T-cell (primary cell): Measurements from ENCODE around the gene YEATS2. TPM values are rescaled to one million over a fixed set of nuclear protein-coding genes. Genes with fewer than 3 reads are reported as not detected.
"Not testable (repeated sequence)": the region's sequence is repeated elsewhere in the genome, so short reads cannot be mapped to it uniquely, and the experiment has no call there.

Experiments
- ATAC-seq, 4 experiments: fragments of 200-7000 bp in 3 of 4; fragments of 150-1000 bp in 1 of 4; cut with Tn5 transposase; replicated peaks in 1 of 4; 1 replicate in 3 of 4; 2 replicates in 1 of 4; pipeline ENCODE4 v1.10.0; 2021; ENCODE audit warnings: moderate library complexity in 3 of 4, mild to moderate bottlenecking in 2 of 4, moderate number of reproducible peaks in 1 of 4
- CTCF ChIA-PET, 2 donors: fragments of 300-600 bp; sonication (Branson Sonifier 250); formaldehyde crosslinking; loops; one replicate each; lab custom pipeline; 2022; ENCODE audit warnings: antibody characterized with exemption in 2 of 2; lab: Charles Lee
- POLR2A ChIA-PET, 2 donors: fragments of 300-600 bp; sonication (Branson Sonifier 250); formaldehyde crosslinking; loops; one replicate each; lab custom pipeline; 2022; ENCODE audit warnings: antibody characterized with exemption in 2 of 2; lab: Charles Lee
- DNase-seq, 35 experiments: peaks; one replicate each; pipeline versions ENCODE4 v3.0.0 to v3.0.0-alpha.2; 2013 to 2023
- H3K27ac ChIP-seq: one replicate; pipeline ENCODE4 v1.5.1; 2013; ENCODE audit warnings: low read length
- H3K27me3 ChIP-seq, 2 experiments: replicated peaks in 1 of 2; 1 replicate in 1 of 2; 2 replicates in 1 of 2; pipeline versions ENCODE4 v1.6.1 to v1.7.0; 2013; ENCODE audit warnings: low read length in 1 of 2, mixed read lengths in 1 of 2; ENCODE audit not compliant: control insufficient read depth in 2 of 2, insufficient read depth in 2 of 2; ENCODE audit errors: extremely low read depth in 1 of 2
- H3K36me3 ChIP-seq, 2 donors: 1 replicate in 1 of 2; 2 replicates in 1 of 2; pipeline versions ENCODE4 v1.6.1 to v1.7.0; 2013; ENCODE audit warnings: low read length in 1 of 2; ENCODE audit not compliant: control insufficient read depth in 2 of 2, insufficient read depth in 1 of 2; ENCODE audit errors: extremely low read depth in 1 of 2
- H3K4me1 ChIP-seq, 2 experiments: 1 replicate in 1 of 2; 2 replicates in 1 of 2; pipeline versions ENCODE4 v1.6.1 to v1.7.0; 2013; ENCODE audit warnings: low read length in 2 of 2, mixed read lengths in 1 of 2; ENCODE audit not compliant: insufficient read depth in 2 of 2, control insufficient read depth in 1 of 2; ENCODE audit errors: extremely low read depth in 1 of 2
- H3K4me3 ChIP-seq, 2 donors: 1 replicate in 1 of 2; 2 replicates in 1 of 2; pipeline versions ENCODE4 v1.5.1 to v1.7.0; 2013; ENCODE audit warnings: mild to moderate bottlenecking in 2 of 2, low read length in 1 of 2, moderate library complexity in 1 of 2; ENCODE audit not compliant: control insufficient read depth in 1 of 2; ENCODE audit errors: extremely low read depth in 1 of 2
- H3K9me3 ChIP-seq: 2 replicates; pipeline ENCODE4 v1.7.0; 2013
- H3K27ac Mint-ChIP-seq, 2 donors: one replicate each; pipeline ENCODE4 v1.8.0; 2020 to 2021; ENCODE audit warnings: mild to moderate bottlenecking in 2 of 2, mixed read lengths in 2 of 2
- H3K27me3 Mint-ChIP-seq, 2 donors: one replicate each; pipeline ENCODE4 v1.8.0; 2021 to 2022; ENCODE audit warnings: mixed read lengths in 2 of 2
- H3K36me3 Mint-ChIP-seq: one replicate; pipeline ENCODE4 v1.8.0; 2021; ENCODE audit warnings: mixed read lengths
- H3K4me1 Mint-ChIP-seq, 3 donors: one replicate each; pipeline ENCODE4 v1.8.0; 2020 to 2022; ENCODE audit warnings: mixed read lengths in 3 of 3, mild to moderate bottlenecking in 1 of 3
- H3K4me3 Mint-ChIP-seq, 3 donors: one replicate each; pipeline ENCODE4 v1.8.0; 2020 to 2022; ENCODE audit warnings: mild to moderate bottlenecking in 3 of 3, mixed read lengths in 3 of 3, moderate library complexity in 3 of 3
- H3K9me3 Mint-ChIP-seq, 3 donors: one replicate each; pipeline ENCODE4 v1.8.0; 2020 to 2022; ENCODE audit warnings: mixed read lengths in 3 of 3
- WGBS: methylation state at CpG from one replicate; pipeline ENCODE4 v1.1.5; 2013; ENCODE audit warnings: missing lambda C conversion rate; ENCODE audit not compliant: insufficient coverage; 5-methylcytosine and 5-hydroxymethylcytosine counted together
- total RNA-seq, 35 experiments: library from RNA in 6 of 35; stranded (reverse) in 6 of 35; fragments of 120-200 nt in 1 of 35; gene quantifications; one replicate each; pipeline versions ENCODE4 v1.2.1 to v1.2.4 and lab custom pipeline; 2013 to 2026

The YEATS2 gene
- total RNA-seq, 5 donors from 2014 or later (not counting 1 experiment from before 2014, with no cell fraction given), result 23.8 to 26.2 (median 25.2) TPM

GRCh38 chr3:183664913-183665381 lies 32.6 kb upstream of the YEATS2 start:
- peaks cover 7 to 24% (median 16%) of the 10 kb centered on the region in 3 donors for H3K4me1 Mint-ChIP-seq
- H3K4me3 Mint-ChIP-seq, result no peak overlapping the region
- POLR2A ChIA-PET, result no interaction called here
- CTCF ChIA-PET, result no interaction called here
- H3K27ac Mint-ChIP-seq, result no peak overlapping the region
- Histone ChIP-seq H3K9me3 (no peaks in the 10 kb centered on the region), H3K4me3 (no peak overlapping the region), H3K36me3 (peaks cover 7 to 61% of the 10 kb centered on the region in 2 donors), H3K4me1 (no peaks in the 10 kb centered on the region), H3K27me3 (no peaks in the 10 kb centered on the region), H3K27ac (no peak overlapping the region)
- ATAC-seq (no peak), DNase-seq (no peak)
- no peaks in the 10 kb centered on the region for H3K9me3 Mint-ChIP-seq
- WGBS, result no CpG with 5 or more reads among the region's 3 CpGs
- H3K27me3 Mint-ChIP-seq, result no peaks in the 10 kb centered on the region
- H3K36me3 Mint-ChIP-seq, result peaks cover 40% of the 10 kb centered on the region

- H3K36me3 ChIP-seq, result peaks cover 0 to 31% of the 10 kb centered on the region in 2 donors
- no CpG with 5 or more reads among the region's 3 CpGs for WGBS
- H3K27ac Mint-ChIP-seq, result peak overlapping the region in 1 of 2 donors; percentile 64
- H3K4me1 Mint-ChIP-seq, result no peaks in the 10 kb centered on the region
- CTCF ChIA-PET, result no interaction called here
- no peaks in the 10 kb centered on the region for H3K9me3 ChIP-seq
- H3K36me3 Mint-ChIP-seq, result peaks cover 44% of the 10 kb centered on the region
- H3K4me3 ChIP-seq, result no peak overlapping the region
- no peaks in the 10 kb centered on the region for H3K4me1 ChIP-seq
- no peaks in the 10 kb centered on the region for H3K27me3 ChIP-seq
- POLR2A ChIA-PET, result interaction anchor here in 1 of 2 donors (0.6 to 1.4 kb wide), 2 partner anchors 17 to 820 kb away, joined by 4 to 5 read pairs; partner anchors contain the start of gene YEATS2
- ATAC-seq, result peak in 1 of 4 experiments; percentile 23
- no peak for DNase-seq
- no peaks in the 10 kb centered on the region for H3K27me3 Mint-ChIP-seq
- no peak overlapping the region for H3K4me3 Mint-ChIP-seq
- no peak overlapping the region for H3K27ac ChIP-seq
- no peaks in the 10 kb centered on the region for H3K9me3 Mint-ChIP-seq
Observed at GRCh38 chr3:183680061-183680460, 17.5 kb upstream of the YEATS2 start.

DNA sequence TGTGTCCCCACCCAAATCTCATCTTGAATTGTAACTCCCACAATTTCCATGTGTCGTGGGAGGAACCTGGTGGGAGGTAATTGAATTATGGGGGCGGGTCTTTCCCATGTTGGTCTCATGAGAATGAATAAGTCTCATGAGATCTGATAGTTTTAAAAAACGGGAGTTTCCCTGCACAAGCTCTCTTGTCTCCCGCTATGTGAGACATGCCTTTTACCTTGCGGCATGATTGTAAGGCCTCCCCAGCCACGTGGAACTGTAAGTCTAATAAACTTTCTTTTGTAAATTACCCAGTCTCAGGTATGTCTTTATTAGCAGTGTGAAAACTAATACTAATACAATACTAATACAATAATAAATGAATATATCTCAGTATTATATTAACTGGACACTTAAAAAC lies 9.9 kb upstream of the YEATS2 start:
- no peak overlapping the region for H3K27ac ChIP-seq
- no peaks in the 10 kb centered on the region for H3K9me3 ChIP-seq
- DNase-seq (no peak), ATAC-seq (no peak)
- CTCF ChIA-PET, result interaction anchor here in 1 of 2 donors (0.6 kb wide), 1 partner anchor 32 kb away, joined by 5 read pairs; no protein-coding TSS in a partner anchor
- no peaks in the 10 kb centered on the region for H3K4me1 ChIP-seq
- H3K36me3 Mint-ChIP-seq, result peaks cover under 1% of the 10 kb centered on the region
- H3K4me1 Mint-ChIP-seq, result no peaks in the 10 kb centered on the region
- no peaks in the 10 kb centered on the region for H3K9me3 Mint-ChIP-seq
- H3K4me3 Mint-ChIP-seq, result no peak overlapping the region
- no peak overlapping the region for H3K27ac Mint-ChIP-seq
- no peaks in the 10 kb centered on the region for H3K36me3 ChIP-seq
- POLR2A ChIA-PET, result no interaction called here
- 90% methylated on average over 3 of the region's 6 CpGs for WGBS
- H3K27me3 Mint-ChIP-seq, result no peaks in the 10 kb centered on the region
- no peak overlapping the region for H3K4me3 ChIP-seq
- H3K27me3 ChIP-seq, result peaks cover 0 to 5% of the 10 kb centered on the region in 2 experiments

- H3K4me3 Mint-ChIP-seq, result no peak overlapping the region
- ChIA-PET POLR2A (interaction anchor here in 1 of 2 donors (0.6 kb wide), 1 partner anchor 28 kb away, joined by 3 read pairs; no protein-coding TSS in a partner anchor), CTCF (interaction anchor here in 1 of 2 donors (0.6 kb wide), 1 partner anchor 47 kb away, joined by 11 read pairs; no protein-coding TSS in a partner anchor)
- Histone ChIP-seq H3K4me3 (no peak overlapping the region), H3K4me1 (no peaks in the 10 kb centered on the region), H3K27ac (no peak overlapping the region), H3K27me3 (peaks cover 0 to 5% of the 10 kb centered on the region in 2 experiments), H3K9me3 (no peaks in the 10 kb centered on the region), H3K36me3 (no peaks in the 10 kb centered on the region)
- no peaks in the 10 kb centered on the region for H3K4me1 Mint-ChIP-seq
- whole genome bisulfite sequencing, result no CpG with 5 or more reads among the region's 3 CpGs
- H3K9me3 Mint-ChIP-seq, result no peaks in the 10 kb centered on the region
- no peaks in the 10 kb centered on the region for H3K36me3 Mint-ChIP-seq
- DNase-seq (no peak), ATAC-seq (no peak)
- H3K27ac Mint-ChIP-seq, result no peak overlapping the region
- no peaks in the 10 kb centered on the region for H3K27me3 Mint-ChIP-seq
Observed at GRCh38 chr3:183688874-183689273, 8.7 kb upstream of the YEATS2 start.

DNA sequence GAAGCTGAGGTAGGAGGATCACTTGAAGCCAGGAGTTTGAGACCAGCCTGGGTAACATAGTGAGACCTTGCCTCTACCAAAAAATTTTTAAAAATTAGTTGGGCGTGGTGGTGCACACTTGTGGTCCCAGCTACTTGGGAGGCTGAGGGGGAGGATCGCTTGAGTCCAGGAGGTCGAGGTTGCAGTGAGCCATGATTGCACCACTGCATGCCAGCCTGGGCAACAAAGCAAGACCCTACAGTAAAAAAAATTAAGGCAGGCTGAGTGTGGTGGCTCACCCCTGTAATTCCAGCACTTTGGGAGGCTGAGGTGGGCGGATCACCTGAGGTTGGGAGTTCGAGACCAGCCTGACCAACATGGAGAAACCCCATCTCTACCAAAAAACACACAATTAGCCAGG lies 8.0 kb upstream of the YEATS2 start:
- H3K36me3 Mint-ChIP-seq, POLR2A ChIA-PET: not testable (repeated sequence)

DNA sequence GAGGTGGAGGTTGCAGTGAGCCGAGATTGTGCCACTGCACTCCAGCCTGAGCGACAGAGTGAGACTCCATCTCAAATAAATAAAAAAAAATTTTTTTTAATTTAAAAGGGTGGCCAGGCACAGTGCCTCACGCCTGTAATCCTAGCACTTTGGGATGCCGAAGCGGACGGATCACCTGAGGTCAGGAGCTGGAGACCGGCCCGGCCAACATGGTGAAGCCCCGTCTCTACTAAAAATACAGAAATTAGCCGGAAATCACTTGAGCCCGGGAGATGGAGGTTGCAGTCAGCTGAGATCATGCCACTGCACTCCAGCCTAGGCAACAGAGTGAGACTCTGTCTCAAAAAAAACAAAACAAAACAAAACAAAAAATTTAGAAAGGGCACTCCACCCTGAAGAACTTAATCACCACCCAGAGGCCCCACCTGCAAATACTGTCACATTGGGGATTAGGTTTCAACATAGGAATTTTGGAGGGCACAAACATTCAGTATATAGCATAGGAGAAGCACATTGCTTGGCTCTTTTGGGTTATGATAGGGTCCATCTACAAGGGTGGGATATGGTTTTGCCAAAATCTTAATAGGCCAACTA lies 7.1 kb upstream of the YEATS2 start:
- no peak overlapping the region for H3K27ac ChIP-seq
- DNase-seq, result no peak
- no peaks in the 10 kb centered on the region for H3K9me3 ChIP-seq
- Mint-ChIP-seq H3K36me3 (no peaks in the 10 kb centered on the region), H3K4me1 (no peaks in the 10 kb centered on the region), H3K4me3 (no peak overlapping the region), H3K9me3 (no peaks in the 10 kb centered on the region), H3K27ac (no peak overlapping the region), H3K27me3 (no peaks in the 10 kb centered on the region)
- no peaks in the 10 kb centered on the region for H3K4me1 ChIP-seq
- POLR2A ChIA-PET, result no interaction called here
- H3K36me3 ChIP-seq, result no peaks in the 10 kb centered on the region
- no peak for ATAC-seq
- CTCF ChIA-PET, result no interaction called here
- 97% methylated on average over 6 of the region's 11 CpGs for WGBS
- no peak overlapping the region for H3K4me3 ChIP-seq
- peaks cover 0 to 5% of the 10 kb centered on the region in 2 experiments for H3K27me3 ChIP-seq

More for the DNA sequence above, 8.0 kb upstream of the YEATS2 start:
- DNase-seq, H3K4me1 ChIP-seq, H3K27ac ChIP-seq, H3K4me1 Mint-ChIP-seq, H3K27me3 Mint-ChIP-seq, ATAC-seq, CTCF ChIA-PET, H3K4me3 Mint-ChIP-seq, H3K36me3 ChIP-seq, H3K9me3 Mint-ChIP-seq, H3K27me3 ChIP-seq, H3K9me3 ChIP-seq, H3K4me3 ChIP-seq, H3K27ac Mint-ChIP-seq: not testable (repeated sequence)
- WGBS, result 100% methylated on average over 2 of the region's 5 CpGs
